K562 treated with DMSO at 1 percent for 4 hours (cell line): Measurements from ENCODE around the gene NUDT22. TPM values are rescaled to one million over a fixed set of nuclear protein-coding genes. Genes with fewer than 3 reads are reported as not detected.

Experiments
- total RNA-seq: library from RNA; unstranded; fragments of 300-600 nt; gene quantifications from 2 replicates; pipeline ENCODE4 v1.2.3, GENCODE V29; 2022; ENCODE audit not compliant: insufficient read depth

The NUDT22 gene, protein sequence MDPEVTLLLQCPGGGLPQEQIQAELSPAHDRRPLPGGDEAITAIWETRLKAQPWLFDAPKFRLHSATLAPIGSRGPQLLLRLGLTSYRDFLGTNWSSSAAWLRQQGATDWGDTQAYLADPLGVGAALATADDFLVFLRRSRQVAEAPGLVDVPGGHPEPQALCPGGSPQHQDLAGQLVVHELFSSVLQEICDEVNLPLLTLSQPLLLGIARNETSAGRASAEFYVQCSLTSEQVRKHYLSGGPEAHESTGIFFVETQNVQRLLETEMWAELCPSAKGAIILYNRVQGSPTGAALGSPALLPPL
- 68.2 and 78.4 TPM in 2 replicates for total RNA-seq

DNA sequence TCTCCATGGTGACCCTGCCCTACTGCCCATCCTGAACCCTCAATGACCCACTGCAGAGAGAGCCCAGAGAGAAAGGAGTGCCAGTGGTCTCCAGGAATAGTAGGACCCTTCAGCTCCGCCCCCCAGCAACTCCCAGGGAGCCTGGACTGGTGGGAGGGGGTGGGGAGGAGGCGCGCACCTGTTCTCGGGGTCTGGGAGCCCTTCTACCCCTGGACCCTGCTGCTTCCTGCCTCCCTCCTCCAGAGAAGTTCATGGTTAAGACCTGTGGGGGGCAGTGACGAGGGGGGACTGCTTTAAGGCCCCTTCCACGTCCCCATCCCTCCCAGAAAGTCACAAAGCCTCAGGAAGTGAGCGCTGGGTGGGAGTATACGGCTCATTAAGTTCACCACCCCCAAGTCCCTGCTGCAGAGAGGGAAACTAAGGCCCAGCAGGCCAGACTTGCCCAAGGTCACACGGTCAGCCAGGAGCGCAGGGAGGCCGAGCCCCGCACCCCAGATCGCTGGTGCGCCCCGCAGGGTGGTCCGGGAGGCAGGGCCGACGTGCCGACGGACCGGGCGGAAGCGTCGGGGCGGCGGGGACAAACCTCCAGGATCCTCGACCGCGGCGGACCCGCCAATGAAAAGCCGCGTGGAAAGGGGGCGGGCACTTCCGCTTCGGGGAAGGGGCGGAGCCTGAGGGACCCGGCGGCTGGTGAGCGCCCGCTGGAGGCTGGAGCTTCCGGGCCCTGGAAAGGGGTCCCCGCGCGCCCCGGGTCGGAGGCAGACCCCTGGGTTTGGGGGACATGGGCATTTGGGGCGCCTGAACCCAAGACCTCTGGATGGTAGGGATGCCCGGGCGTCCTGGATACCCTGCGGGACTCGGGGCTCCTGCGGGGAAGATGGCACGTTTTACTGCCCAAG is at the start of gene NUDT22, which contains the start of gene TRPT1:
Gene NUDT22, plus strand, starts transcription at position 667 of the 899 bp plus-strand sequence. CDS start 379 bp downstream, outside the sequence.
Gene TRPT1, minus strand, starts transcription at position 579 of the 899 bp plus-strand sequence. Its CDS starts 326 bp downstream, at position 253.

DNA sequence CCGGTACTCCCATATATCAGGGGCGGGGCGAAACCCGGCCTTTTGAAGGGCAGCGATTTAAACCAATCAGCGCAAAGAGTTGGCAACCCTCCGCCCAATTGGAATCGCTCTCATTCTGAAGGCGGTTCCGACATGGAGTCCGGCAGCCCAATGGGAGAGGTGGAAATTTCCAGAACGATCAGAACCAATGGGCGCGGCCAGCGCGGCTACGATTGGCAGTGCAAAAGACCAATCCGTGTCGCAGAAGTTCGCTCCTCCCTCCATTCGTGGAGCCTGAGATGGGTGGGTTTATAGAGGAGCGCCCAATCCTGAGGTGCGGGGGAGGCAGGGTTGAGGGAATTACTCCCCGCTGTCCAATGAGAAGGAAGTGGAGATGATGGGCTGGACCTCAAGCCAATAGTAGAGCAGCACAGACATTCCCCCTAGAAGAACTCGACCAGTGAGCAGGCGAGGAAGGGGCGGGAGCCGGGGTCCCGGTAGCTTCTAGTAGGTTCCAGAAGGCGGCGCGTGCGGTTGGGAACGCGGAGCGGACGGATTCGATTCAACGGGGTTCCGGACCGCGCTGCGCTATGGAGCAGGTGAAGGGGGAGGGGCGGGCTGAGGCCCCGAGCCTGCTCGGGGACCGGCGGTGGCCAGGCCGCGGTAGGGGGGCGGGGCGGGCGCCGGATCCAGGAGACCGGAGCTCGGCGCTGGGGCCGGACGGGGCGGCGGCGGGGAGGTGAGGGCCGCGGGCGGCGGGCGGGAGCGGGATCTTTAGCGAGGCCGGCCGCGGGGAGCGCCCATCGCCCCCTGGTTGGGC is 40.2 kb upstream of the NUDT22 start, which contains the start of gene STIP1:
Gene STIP1, plus strand, starts transcription at position 479 of the 799 bp plus-strand sequence. Its CDS starts 91 bp downstream, at position 570.

DNA sequence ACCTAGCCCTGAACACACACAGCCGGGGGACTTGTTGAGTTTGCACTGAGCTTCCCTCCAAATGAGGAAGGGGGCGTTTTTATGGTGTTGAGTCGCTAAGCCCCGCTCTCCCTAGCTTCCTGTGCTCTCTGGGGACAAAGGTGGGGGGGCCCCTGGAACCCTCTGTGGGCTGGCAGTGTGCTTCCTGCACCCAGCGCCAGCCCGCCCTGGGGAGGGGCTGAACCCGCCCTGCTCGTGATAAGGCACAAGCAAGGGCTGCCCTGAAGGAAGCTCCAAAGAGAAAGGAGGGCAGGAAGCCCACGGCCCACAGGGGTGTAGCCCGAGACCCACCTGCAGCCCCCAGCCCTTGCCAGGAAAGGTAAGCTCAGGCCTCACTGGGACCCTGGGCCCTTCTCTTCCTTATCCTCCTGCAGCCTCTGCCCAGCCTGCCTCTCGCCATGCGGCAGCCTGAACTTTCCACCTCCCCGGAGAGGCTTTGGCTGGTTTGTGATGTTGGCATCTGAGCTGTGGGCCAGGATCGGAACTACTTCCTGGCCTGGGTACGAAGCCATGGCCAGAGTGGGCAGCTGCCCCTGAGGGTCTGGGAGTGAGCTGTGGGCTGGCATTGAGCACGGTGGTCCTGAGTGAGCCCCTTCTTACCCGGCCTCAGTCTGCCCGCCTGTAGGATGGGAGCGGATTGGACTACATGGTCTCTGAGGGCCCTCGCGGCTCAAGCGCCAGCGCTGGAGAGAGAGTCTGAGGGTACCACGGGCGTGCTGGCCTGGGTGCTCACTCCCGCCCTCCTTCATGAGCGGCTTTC is 19.4 kb upstream of the NUDT22 start, which contains the start of gene FERMT3:
Gene FERMT3, plus strand, starts transcription at position 265 of the 799 bp plus-strand sequence. CDS start 644 bp downstream, outside the sequence.

DNA sequence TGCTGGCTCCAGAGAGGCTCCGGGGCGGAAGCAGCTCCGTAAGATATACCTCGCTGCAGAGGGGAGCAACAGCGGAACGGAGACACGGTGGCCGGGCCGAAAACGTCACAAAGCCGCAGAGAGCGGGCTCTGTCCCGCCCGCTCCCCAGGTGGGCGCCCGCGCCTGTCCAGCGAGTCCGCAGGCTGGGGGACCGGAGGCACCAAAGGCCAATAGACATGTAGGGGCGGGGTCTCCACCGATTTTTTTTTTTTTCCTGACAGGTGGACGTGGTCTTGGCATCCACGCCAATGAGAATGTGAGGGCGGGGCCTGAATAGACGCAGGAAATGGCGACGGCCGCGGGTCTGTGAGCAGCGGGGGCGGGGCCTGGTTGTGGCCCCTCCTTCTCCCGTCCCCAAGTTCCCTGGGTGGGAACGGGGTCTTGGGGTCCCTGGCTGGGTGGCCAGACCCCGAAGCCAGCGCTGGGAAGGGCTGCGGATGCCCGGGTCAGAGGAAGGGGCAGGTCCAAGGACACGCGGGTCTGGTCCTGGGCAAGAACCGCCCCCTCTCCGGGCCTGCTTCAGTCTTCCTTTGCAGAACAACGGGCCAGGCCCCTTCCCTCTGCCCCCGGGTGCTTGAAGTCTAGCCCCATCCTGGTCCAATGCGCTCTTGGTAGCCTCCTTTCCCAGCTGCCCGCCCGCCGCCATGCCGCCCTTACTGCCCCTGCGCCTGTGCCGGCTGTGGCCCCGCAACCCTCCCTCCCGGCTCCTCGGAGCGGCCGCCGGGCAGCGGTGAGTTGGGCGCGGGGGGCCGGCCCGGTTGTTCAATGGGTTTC is 4.3 kb downstream of the NUDT22 start, which contains the start of gene DNAJC4:
Gene DNAJC4, plus strand, starts transcription at position 378 of the 814 bp plus-strand sequence. Its CDS starts 307 bp downstream, at position 685.

DNA sequence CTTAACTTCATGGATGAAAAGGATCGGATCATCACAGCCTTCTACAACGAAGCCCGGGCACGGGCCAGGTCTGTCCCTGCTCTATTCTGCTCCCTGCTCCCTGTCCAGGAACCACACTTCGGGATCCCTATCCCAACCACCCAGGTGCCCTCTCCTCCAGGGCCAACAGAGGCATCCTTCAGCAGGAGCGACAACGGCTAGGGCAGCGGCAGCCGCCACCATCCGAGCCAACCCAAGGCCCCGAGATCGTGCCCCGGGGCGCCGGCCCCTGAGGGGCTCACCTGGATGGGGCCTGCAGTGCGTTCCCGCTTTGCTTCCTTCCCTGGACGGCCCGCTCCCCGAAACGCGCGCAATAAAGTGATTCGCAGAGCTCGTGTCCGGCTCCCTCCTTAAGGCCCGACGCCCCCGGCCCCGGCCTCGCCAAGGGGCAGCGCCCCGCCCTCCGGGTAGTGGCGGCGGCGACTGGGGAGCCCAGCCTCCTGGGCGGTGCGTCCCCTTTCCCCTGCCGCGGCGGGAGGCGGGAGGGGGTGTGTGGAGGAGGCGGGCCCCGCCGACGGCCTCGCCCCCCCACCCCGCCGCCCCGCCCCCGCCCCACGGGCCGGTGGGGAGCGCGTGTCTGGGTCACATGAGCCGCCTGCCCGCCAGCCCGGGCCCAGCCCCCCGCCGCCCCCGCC is 8.0 kb downstream of the NUDT22 start, which contains the start of gene VEGFB:
Gene VEGFB, plus strand, starts transcription at position 672 of the 674 bp plus-strand sequence. CDS start 250 bp downstream, outside the sequence.

DNA sequence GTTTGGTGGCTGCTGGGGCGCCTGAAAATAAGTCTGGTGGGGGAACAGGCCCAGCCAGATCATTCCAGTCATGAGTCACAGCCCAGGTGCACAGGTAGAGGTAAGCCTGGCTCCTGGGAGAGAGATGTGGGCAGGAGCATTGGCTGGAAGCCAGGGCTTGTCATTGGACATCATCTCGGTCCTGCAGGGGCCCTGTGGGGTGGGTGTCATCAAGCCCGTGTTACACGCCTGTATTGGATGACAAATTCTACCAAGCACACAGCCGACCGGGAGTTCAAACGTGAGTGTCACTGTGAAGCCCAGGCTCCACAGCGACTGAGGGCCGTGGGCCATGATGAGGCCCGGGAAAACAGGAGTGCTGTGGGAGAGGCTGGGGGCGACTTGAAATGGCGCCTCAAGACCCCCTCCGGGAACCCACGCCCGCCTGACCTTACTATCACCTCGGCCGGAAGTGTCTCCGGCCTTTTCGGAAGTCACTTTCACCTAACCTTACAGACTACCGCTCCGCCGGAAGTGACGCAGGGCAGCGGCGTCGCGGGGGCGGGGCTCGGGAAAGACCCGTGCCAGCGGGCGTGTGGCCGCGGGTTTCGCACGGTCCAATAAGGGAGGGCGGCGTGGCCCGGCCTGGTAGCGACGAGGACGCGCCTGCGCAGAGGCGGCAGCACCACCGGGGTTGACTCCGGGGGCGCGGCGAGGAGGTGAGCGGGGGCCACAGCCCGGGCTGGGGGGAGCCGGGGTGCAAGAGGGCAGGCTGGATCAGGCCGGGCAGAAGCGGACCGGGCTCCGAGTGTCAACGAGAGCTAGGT is 14.6 kb downstream of the NUDT22 start, which contains the start of gene FKBP2:
Gene FKBP2, plus strand, starts transcription at position 661 of the 806 bp plus-strand sequence. CDS start 1,293 bp downstream, outside the sequence.

DNA sequence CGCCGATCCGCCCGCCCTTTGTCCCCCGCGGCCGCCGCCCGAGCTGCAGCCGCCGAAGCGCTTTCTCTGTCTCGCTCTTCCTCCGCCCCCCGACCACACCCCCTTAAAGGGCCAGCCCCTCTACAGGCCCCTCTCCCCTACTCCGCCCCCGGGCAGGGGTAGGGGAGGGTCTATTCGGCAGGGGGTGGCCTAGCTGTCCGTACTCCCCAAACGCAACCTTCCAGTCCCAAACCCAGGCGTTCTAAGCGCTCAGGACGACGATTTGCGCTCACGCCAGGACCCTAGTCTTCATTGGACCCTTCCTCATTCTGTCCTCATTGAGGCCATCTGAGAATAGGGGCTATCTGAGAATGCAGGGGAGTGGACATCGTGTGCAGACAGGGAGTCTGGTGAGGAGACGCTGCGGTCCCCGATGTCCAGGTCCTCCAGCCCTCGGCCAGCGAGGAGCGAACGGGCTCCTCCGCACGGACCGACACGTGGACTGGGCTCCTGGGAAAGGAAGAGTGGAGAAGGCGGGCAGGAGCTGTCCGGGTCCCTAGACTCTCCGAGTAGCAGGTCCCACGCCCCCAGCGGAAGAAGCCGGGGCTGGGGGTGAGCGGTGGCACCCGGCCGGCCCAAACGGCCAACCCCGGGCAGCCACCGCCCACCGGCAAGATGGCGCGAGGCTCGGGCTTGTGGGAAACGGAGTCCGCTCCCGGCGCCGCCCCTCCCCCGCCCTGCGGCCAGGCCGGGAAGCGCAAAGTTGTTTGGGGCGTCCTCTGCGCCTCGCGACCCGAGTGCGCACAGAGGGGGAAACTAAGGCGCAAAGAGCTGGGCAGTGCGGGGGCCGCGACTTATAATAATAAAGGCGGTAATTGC is 21.0 kb downstream of the NUDT22 start, which contains the start of gene PPP1R14B:
Gene PPP1R14B, minus strand, starts transcription at position 73 of the 858 bp plus-strand sequence. CDS start 270 bp downstream, outside the sequence.

DNA sequence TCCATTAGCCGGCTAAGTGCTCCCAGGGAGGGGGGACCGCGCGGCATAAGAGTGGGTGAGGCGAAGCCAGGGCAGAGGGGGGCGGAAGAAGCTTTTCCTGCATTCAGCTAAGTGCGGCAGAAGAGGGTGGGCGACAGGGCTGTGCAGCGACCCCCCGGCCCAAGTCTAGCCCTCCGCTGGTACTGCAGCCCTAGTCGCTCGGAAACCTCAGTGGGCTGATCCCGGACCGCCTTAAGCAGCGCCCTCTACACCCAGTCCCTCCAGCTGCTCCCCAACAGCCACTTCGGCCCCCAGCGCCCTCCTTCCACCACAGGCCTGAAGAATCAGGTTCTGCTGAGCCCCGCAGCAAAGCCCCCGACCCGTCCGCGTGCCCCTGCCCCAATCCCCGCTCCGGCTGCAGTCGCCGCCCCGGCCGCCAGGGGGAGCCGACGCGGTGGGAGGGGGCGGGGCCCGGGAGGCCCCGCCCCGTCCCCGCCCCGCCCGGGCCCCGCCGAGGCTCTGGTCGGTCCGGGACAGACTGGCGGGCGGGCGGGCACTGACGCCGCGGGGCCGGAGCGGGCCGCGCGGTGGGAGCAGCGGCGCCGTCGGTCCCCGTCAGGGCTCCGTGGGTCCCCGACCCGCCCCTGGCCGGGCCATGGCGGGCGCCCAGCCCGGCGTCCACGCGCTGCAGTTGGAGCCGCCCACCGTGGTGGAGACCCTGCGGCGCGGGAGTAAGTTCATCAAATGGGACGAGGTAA is 25.1 kb downstream of the NUDT22 start, which contains the start of gene PLCB3:
Gene PLCB3, plus strand, starts transcription at position 515 of the 737 bp plus-strand sequence. Its CDS starts 120 bp downstream, at position 635.

Other genes starting within 250 kb of the NUDT22 start
- 72.2 and 80.7 TPM in 2 replicates for gene OTUB1, start 239.8 kb upstream of the NUDT22 start, total RNA-seq
- gene FLRT1, start 190.3 kb upstream of the NUDT22 start, total RNA-seq: 0.28 and 0.60 TPM in 2 replicates
- 126 and 144 TPM in 2 replicates for gene MACROD1, start 60.2 kb upstream of the NUDT22 start, total RNA-seq
- gene STIP1, start 40.1 kb upstream of the NUDT22 start, total RNA-seq: 278 and 310 TPM in 2 replicates
- gene FERMT3, start 19.6 kb upstream of the NUDT22 start, total RNA-seq: 227 and 242 TPM in 2 replicates
- 29.0 and 32.8 TPM in 2 replicates for gene TRPT1, start 88 bp upstream of the NUDT22 start, total RNA-seq
- gene DNAJC4, start 4.3 kb downstream of the NUDT22 start, total RNA-seq: 68.1 and 69.1 TPM in 2 replicates
- 119 and 133 TPM in 2 replicates for gene VEGFB, start 8.3 kb downstream of the NUDT22 start, total RNA-seq
- gene FKBP2, start 14.8 kb downstream of the NUDT22 start, total RNA-seq: 112 and 126 TPM in 2 replicates
- gene PPP1R14B, start 20.7 kb downstream of the NUDT22 start, total RNA-seq: 211 and 214 TPM in 2 replicates
- gene PLCB3, start 25.3 kb downstream of the NUDT22 start, total RNA-seq: 26.1 and 27.4 TPM in 2 replicates
- 77.3 and 77.9 TPM in 2 replicates for gene BAD, start 58.4 kb downstream of the NUDT22 start, total RNA-seq
- 38.8 and 45.2 TPM in 2 replicates for gene GPR137, start 59.6 kb downstream of the NUDT22 start, total RNA-seq
- not detected in 2 replicates for gene KCNK4, start 65.0 kb downstream of the NUDT22 start, total RNA-seq
- 6.3 and 7.1 TPM in 2 replicates for gene CATSPERZ, start 74.1 kb downstream of the NUDT22 start, total RNA-seq
- 78.5 and 98.4 TPM in 2 replicates for gene ESRRA, start 79.2 kb downstream of the NUDT22 start, total RNA-seq
- gene TRMT112, start 91.3 kb downstream of the NUDT22 start, total RNA-seq: 319 and 411 TPM in 2 replicates
- 455 and 541 TPM in 2 replicates for gene PRDX5, start 91.8 kb downstream of the NUDT22 start, total RNA-seq
- 19.2 and 19.4 TPM in 2 replicates for gene CCDC88B, start 113.9 kb downstream of the NUDT22 start, total RNA-seq
- gene RPS6KA4, start 132.9 kb downstream of the NUDT22 start, total RNA-seq: 25.4 and 30.5 TPM in 2 replicates